ENCODE data around the gene REEP6.
"Not testable (repeated sequence)": the region's sequence is repeated elsewhere in the genome, so short reads cannot be mapped to it uniquely, and the experiment has no call there.

Gene REEP6

DNA sequence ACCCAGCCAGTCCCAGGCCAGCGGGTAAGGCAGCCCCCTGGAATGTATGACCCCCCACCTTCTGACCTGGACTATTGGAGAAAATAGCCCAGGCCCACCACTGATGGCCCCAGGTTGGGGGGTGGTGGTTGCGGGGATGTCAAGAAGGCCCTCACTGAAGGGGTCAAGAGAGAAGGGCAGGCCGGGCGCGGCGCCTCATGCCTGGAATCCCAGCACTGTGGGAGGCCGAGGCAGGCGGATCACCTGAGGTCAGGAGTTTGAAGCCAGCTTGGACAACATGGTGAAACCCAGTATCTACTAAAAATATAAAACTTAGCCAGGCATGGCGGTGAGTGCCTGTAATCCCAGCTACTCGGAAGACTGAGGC is 23.3 kb downstream of the REEP6 start:
- Mint-ChIP-seq H3K27ac (no peak overlapping the region), H3K4me3 (peak overlapping the region; percentile 1), H3K27me3 (peaks cover 87% of the 10 kb centered on the region)

DNA sequence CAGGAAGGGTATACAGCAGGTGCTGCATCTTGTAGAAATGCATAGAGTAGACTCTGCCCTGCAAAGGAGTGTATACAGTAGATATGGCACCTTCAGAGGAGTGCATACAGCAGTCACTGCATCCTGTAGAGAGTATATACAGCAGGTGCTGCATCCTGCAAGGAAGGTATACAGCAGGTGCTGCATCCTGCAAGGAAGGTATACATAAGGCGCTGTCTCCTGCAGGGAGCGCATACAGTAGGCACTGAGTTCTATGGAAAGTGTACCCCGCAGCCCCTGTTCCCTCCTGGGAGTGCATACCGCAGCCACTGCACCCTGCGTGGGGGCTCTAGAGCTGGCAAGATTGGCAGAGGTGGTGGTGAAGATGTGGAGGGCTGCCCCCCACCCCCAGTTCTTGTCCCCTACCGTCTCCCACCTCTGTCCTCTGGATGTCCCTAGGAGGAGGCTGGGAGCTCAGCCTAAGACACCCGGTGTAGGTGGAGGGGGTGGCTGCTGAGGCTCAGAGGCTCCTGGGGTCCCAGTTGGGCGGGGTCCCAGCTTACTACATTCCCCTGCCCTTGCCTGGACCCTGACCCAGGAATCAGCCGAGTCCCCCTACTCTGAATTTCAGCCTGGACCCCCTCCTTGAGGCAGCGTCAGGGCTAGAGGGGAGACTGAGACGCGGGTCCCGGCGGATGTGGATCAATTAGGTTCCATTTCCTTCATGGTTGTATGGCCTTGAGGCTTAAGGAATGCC is 24.2 kb downstream of the REEP6 start:
- Mint-ChIP-seq H3K9me3 (peaks cover 2% of the 10 kb centered on the region), H3K36me3 (no peaks in the 10 kb centered on the region), H3K4me1 (peaks cover 6% of the 10 kb centered on the region), H3K4me3 (no peak overlapping the region), H3K27ac (no peak overlapping the region), H3K27me3 (peaks cover 78% of the 10 kb centered on the region)
- ATAC-seq = no peak

More for the DNA sequence above, 23.3 kb downstream of the REEP6 start:
- H3K4me1 Mint-ChIP-seq = peaks cover 6% of the 10 kb centered on the region
- H3K36me3 Mint-ChIP-seq = no peaks in the 10 kb centered on the region
- H3K9me3 Mint-ChIP-seq = peaks cover 2% of the 10 kb centered on the region
- ATAC-seq = no peak

DNA sequence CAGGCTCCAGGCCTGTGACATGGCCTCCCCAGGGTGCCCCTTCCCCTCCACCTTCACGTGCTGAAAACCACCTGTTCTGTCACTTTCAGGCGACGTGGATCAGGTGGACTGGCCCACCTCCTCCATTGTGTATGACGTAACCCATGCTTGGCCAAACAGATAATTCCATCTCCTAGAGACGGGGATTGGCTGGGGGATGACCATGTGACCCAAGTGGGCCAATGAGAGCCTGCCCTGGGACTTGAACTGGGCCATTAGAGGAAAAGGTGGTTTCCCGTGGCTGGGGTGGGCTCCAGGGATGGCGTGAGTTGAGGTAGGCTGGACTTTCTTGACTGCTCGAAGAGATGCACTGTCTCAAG is 25.4 kb downstream of the REEP6 start:
- H3K9me3 Mint-ChIP-seq = peaks cover 2% of the 10 kb centered on the region
- peaks cover 71% of the 10 kb centered on the region for H3K27me3 Mint-ChIP-seq
- peaks cover 6% of the 10 kb centered on the region for H3K4me1 Mint-ChIP-seq
- no peak overlapping the region for H3K27ac Mint-ChIP-seq
- no peak overlapping the region for H3K4me3 Mint-ChIP-seq
- no peak for ATAC-seq
- H3K36me3 Mint-ChIP-seq = no peaks in the 10 kb centered on the region

GRCh38 chr19:1518471-1518870 is 27.5 kb downstream of the REEP6 start:
- Mint-ChIP-seq H3K27me3 (peaks cover 76% of the 10 kb centered on the region), H3K4me3 (no peak overlapping the region), H3K36me3 (no peaks in the 10 kb centered on the region), H3K4me1 (peaks cover 6% of the 10 kb centered on the region), H3K27ac (no peak overlapping the region), H3K9me3 (peaks cover 2% of the 10 kb centered on the region)
- no peak for ATAC-seq

DNA sequence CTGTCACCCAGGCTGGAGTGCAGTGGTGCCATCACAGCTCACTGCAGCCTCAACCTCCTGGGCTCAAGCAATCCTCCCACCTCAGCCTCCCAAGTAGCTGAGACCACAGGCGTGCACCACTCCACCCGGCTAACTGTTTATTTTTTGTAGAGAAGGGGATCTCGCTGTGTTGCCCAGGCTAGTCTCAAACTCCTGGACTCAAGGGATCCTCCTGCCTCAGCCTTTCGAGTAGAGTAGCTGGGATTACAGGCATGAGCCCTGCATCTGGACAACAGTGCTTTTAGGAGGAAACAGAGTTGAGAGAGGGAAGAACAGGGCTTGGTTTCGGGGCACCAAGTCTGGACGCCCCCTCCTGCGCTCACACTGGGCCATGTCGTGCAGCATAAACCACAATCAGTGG is 28.8 kb downstream of the REEP6 start:
- H3K36me3 Mint-ChIP-seq, H3K4me1 Mint-ChIP-seq, H3K27ac Mint-ChIP-seq, H3K4me3 Mint-ChIP-seq, ATAC-seq, H3K9me3 Mint-ChIP-seq: not testable (repeated sequence)
- H3K27me3 Mint-ChIP-seq = peaks cover 73% of the 10 kb centered on the region

DNA sequence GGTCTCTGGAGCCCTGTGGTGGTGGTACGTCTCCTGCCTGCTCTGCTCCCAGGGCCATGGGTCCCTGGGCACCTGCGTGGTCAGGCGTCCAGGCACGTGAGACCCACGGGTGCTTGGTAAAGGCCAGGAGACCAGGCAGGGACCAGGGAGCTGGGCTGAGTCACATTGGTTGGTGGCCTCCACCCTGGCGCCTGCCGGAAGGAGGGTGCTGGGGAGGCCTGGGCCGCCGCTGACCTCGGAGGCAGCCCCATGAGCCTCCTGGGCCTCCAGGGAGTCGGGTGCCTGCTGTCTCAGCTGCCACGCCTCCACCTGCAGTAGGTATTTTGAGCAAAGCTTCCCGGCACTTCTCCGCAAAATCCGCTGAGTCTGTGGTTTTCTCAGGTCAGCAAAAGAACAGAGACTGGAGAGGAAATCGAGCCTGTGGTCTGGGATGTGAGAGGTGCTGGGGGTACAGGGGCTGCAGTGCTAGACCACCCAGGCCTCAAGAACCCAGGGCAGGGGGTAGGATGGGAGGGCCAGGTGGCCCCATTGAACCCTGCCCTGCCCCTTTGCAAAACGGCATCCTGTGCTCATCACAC is 29.3 kb downstream of the REEP6 start:
- H3K9me3 Mint-ChIP-seq = peaks cover 2% of the 10 kb centered on the region
- no peak overlapping the region for H3K27ac Mint-ChIP-seq
- H3K36me3 Mint-ChIP-seq = no peaks in the 10 kb centered on the region
- peaks cover 8% of the 10 kb centered on the region for H3K4me1 Mint-ChIP-seq
- no peak overlapping the region for H3K4me3 Mint-ChIP-seq
- peaks cover 73% of the 10 kb centered on the region for H3K27me3 Mint-ChIP-seq
- no peak for ATAC-seq

GRCh38 chr19:1521636-1522035 is 30.7 kb downstream of the REEP6 start:
- Mint-ChIP-seq H3K9me3 (no peaks in the 10 kb centered on the region), H3K36me3 (no peaks in the 10 kb centered on the region), H3K27ac (no peak overlapping the region), H3K4me1 (peaks cover 8% of the 10 kb centered on the region), H3K4me3 (no peak overlapping the region), H3K27me3 (peaks cover 74% of the 10 kb centered on the region)
- no peak for ATAC-seq

DNA sequence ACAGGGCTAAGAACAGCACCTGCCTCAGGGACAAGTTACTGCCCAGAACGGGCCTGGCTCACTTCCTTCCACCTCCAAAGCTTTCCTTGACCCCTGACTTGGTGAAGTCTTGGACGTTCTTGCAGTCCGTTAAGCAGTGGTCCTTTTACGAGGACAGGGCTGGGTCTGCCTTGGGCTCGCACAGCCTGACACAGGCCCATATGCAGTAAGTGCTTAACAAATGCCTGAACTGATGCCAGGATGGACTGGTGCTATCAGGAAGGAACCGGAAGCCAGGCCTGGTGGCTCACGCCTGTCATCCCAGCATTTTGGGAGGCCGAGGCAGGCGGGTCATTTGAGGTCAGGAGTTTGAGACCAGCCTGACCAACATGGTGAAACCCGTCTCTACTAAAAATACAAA is 31.1 kb downstream of the REEP6 start:
- ATAC-seq = no peak
- Mint-ChIP-seq H3K27ac (no peak overlapping the region), H3K27me3 (peaks cover 74% of the 10 kb centered on the region), H3K36me3 (no peaks in the 10 kb centered on the region), H3K4me1 (peaks cover 8% of the 10 kb centered on the region), H3K4me3 (no peak overlapping the region), H3K9me3 (no peaks in the 10 kb centered on the region)

DNA sequence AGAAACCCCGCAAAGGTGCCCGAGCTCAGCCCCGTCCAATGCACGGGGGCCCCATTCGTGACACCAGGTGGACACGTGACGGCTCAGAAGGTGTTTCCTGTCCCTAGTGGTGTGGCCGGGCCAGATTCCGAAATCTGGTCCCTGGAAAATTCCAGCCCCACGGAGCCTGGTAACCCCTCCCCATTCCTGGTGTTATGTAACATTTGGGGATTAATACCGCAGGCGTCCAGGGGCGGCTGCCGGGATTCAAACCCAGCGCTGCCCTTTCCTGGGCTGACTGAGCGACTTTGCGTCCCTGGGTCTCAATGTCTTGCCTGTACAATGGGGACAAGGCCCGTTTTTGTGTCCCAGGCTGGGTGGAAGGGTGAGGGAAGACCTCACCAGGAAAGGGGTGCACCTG is 31.9 kb downstream of the REEP6 start:
- no peak overlapping the region for H3K27ac Mint-ChIP-seq
- no peaks in the 10 kb centered on the region for H3K9me3 Mint-ChIP-seq
- peaks cover 79% of the 10 kb centered on the region for H3K27me3 Mint-ChIP-seq
- H3K4me3 Mint-ChIP-seq = no peak overlapping the region
- no peaks in the 10 kb centered on the region for H3K36me3 Mint-ChIP-seq
- peaks cover 8% of the 10 kb centered on the region for H3K4me1 Mint-ChIP-seq
- no peak for ATAC-seq

DNA sequence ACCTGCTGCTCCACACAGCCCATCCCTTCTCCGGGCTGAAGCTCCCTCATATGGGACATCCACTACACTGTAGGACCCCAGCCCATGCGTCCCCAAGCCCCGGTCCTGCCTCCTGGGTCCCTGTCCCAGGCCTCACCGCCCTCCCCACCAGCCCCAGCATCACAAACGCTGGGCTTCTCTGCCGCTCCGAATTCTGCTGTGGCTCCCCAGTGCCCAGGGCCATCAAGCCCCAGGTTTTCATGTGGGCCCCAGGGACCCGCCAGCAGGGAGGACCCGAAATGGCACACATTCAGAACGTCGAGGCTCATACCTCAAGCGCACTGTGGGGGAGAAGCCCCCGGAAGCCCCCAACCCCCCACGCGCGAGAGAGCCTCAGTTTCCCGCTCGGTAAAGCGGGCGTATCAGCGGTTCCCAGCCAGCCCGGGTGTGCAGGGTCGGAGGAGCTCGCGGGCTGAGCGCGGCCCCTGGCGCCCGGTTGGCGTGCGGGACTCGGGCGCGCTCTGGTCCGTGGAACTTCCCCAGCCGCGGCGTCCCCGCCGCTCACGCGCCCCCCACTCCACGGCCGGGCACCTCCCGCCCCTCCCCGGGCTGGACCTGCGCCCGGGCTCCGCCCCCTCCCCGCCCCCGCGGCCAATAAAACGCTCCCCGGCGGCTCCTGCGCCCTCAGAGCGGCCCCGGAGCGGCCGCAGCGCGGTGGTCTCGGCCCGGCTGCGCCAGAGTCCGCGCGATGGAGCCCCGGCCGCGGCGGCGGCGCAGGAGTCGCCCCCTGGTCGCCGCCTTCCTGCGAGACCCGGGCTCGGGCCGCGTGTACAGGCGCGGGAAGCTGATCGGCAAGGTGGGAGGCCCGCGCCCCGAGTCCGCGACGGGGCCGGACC is 32.7 kb downstream of the REEP6 start, which contains the start of gene PLK5:
Gene PLK5, plus strand, starts transcription at position 666 of the 875 bp plus-strand sequence. CDS start 2,920 bp downstream, outside the sequence.
- Mint-ChIP-seq H3K4me1 (peaks cover 8% of the 10 kb centered on the region), H3K36me3 (no peaks in the 10 kb centered on the region), H3K4me3 (no peak within 1 kb of the TSS), H3K9me3 (no peaks in the 10 kb centered on the region), H3K27me3 (peaks cover 72% of the 10 kb centered on the region), H3K27ac (no peak within 1 kb of the TSS)
- ATAC-seq = no peak

DNA sequence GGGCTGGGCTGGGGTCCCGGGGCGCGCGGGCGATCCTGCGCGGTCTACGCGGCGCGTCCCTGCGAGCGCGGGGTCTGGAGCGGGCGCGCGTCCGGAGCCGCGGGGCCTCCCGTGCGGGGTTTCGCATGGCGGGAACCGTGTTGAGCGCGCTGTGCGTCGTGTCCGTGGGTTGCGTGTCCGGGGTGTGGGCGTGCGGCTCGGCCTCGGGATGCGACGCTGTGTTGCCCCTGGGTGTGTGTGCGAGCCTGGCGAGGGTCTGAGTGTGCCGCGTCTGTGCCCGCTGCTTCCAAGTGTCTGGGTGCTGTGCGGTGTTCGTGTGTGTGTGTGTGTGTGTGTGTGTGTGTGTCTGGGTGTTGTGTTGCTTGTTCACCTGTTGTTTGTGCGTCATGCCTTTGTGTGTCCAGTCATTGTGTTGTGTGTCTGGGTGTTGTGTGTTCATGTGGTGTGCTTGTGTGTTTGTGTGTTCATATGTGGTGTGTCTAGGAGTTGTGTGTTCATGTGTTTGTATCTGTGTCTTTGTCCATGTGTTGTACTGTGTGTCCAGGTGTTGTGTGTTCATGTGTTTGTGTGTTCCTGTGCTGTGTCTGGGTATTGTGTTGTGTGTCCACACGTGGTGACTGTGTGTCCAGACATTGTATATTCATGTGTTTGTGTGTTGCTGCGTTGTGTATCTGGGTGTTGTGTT is 33.4 kb downstream of the REEP6 start:
- Mint-ChIP-seq H3K27me3 (peaks cover 72% of the 10 kb centered on the region), H3K27ac (no peak overlapping the region), H3K9me3 (no peaks in the 10 kb centered on the region), H3K36me3 (no peaks in the 10 kb centered on the region), H3K4me1 (peaks cover 8% of the 10 kb centered on the region), H3K4me3 (no peak overlapping the region)
- no peak for ATAC-seq

DNA sequence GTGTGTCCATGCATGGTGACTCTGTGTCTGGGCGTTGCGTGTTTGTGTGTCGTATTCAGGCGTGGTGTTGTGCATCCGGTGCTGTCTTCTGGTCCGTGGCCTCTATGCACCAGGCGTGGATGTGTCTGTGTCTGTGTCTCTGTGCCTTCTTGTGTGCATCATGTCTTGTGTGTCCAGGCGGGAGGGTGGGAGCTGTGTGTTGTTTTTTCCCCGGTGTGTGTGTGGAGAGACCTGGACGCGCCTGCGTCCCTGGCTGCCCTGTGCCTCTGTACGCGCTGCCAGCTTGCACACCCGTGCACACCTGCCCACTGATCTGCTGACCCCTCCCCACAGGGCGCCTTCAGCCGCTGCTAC is 34.0 kb downstream of the REEP6 start:
- no peak for ATAC-seq
- Mint-ChIP-seq H3K36me3 (no peaks in the 10 kb centered on the region), H3K27me3 (peaks cover 77% of the 10 kb centered on the region), H3K4me1 (peaks cover 8% of the 10 kb centered on the region), H3K4me3 (no peak overlapping the region), H3K9me3 (no peaks in the 10 kb centered on the region), H3K27ac (no peak overlapping the region)

- Mint-ChIP-seq H3K27ac (no peak overlapping the region), H3K9me3 (no peaks in the 10 kb centered on the region), H3K4me3 (no peak overlapping the region), H3K27me3 (peaks cover 81% of the 10 kb centered on the region), H3K36me3 (no peaks in the 10 kb centered on the region), H3K4me1 (peaks cover 8% of the 10 kb centered on the region)
- no peak for ATAC-seq
Measured at GRCh38 chr19:1525343-1525742, 34.4 kb downstream of the REEP6 start.

DNA sequence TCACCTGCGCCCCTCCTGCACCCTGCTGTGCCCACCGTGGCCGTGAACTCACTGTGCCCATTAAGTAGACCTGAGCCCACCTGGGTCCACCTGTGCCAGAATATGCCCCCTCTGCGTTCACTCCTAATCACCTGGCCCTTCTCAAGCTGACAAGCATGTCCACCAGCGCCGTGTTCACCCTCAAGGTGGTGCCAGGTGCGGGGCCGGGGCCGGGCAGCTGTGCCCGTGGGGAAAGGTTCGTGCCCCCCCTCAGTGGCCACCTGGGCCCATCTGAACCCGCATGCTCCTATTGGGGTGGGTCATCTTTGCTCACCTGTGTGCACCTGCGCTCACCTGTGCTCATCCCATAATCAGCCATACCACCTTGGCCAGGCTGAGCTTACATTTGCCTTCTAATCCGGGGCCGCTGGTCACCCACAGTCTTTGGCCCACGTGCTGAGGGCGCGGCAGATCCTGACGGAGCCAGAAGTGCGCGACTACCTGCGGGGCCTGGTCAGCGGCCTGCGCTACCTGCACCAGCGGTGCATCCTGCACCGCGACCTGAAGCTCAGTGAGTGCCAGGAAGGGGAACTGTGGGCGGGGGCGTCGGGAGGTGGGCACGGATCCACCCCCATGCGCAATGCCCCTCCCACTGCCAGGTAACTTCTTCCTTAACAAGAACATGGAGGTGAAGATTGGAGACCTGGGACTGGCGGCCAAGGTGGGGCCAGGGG is 35.2 kb downstream of the REEP6 start:
- peaks cover 87% of the 10 kb centered on the region for H3K27me3 Mint-ChIP-seq
- no peak overlapping the region for H3K27ac Mint-ChIP-seq
- peaks cover 8% of the 10 kb centered on the region for H3K4me1 Mint-ChIP-seq
- H3K36me3 Mint-ChIP-seq = no peaks in the 10 kb centered on the region
- H3K9me3 Mint-ChIP-seq = no peaks in the 10 kb centered on the region
- H3K4me3 Mint-ChIP-seq = no peak overlapping the region
- ATAC-seq = no peak
